Epithelial cell of proximal tubule (primary cell): ENCODE data around the gene KIN. TPM values are rescaled to one million over a fixed set of nuclear protein-coding genes. Genes with fewer than 3 reads are reported as not detected.

ENCODE experiments used
- DNase-seq: peaks from one replicate; pipeline ENCODE4 v3.0.0-alpha.2; 2011; ENCODE audit warnings: low read depth
- H3K4me3 ChIP-seq: 2 replicates; pipeline ENCODE4 v1.5.1; 2011; ENCODE audit warnings: low read depth, mild to moderate bottlenecking, low read length
- CTCF ChIP-seq: conservative IDR thresholded peaks from 2 replicates; pipeline ENCODE4 v1.5.1; 2012; ENCODE audit warnings: low read depth, mild to moderate bottlenecking, low read length
- total RNA-seq: library from RNA; depleted of rRNA; stranded (reverse); fragments of >200 nt; gene quantifications from 2 replicates; pipeline ENCODE4 v1.2.3, GENCODE V29; 2015

Gene KIN
- total RNA-seq, 1 donor from 2014 or later = 10.8 TPM

DNA sequence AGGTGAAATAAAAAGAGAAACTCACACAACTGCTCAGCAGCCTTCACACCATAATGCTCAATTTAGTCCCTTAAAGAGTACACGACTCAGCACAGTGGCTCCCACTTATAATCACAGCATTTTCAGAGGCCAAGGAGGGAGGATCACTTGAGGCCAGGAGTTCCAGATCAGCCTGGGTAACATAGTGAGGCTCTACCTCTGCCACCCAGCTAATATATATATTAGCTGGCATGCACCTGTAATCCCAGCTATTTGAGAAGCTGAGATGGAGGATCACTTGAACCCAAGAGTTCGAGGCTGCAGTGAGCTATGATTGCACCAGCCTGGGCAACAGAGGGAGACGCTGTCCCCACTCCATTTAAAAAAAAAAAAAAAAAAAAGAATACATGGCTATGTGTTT lies 82.5 kb downstream of the KIN start:
- no peak for TF ChIP-seq CTCF

DNA sequence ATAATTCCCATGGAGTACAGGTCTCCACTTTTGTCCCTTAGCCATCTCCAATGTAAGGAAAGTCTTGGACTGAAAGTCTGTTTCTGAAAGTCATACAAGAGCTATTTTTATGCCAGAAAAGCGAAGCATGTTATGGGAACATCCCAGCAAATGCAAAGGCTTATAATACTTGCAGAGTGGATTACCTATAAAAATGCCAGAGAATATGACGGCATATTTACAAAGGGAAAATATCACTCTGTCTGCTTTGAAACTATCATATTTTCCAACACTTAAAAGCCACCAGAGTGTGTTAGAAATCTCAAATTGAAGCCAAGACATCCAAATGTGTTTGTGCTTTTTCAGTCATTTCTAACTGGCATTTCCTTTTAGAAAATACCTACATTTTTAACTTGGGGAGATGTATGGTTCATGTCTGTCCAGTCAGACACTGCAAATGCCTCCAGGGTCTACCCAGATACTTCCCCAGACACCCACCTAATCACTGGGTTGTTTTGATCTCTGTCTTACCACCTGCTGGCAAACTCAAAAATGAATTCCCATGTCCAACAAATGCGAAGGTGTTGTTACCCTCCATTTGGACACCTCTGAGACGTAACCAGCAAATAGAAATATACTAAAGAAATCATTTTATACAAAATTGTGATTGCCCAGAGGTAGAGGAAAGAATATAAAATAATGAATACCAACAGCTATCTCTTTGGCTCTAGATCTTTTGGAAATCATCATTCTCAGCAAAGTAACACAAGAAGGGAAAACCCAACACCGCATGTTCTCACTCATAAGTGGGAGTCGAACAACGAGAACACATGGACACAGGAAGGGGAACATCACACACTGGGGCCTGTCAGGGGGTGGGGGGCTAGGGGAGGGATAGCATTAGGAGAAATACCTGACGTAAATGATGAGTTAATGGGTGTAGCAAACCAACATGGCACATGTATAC lies 83.4 kb downstream of the KIN start:
- no peak overlapping the region for H3K4me3 ChIP-seq
- DNase-seq = no peak
- TF ChIP-seq CTCF = no peak

More for the DNA sequence above, 82.5 kb downstream of the KIN start:
- DNase-seq = no peak
- H3K4me3 ChIP-seq = no peak overlapping the region

DNA sequence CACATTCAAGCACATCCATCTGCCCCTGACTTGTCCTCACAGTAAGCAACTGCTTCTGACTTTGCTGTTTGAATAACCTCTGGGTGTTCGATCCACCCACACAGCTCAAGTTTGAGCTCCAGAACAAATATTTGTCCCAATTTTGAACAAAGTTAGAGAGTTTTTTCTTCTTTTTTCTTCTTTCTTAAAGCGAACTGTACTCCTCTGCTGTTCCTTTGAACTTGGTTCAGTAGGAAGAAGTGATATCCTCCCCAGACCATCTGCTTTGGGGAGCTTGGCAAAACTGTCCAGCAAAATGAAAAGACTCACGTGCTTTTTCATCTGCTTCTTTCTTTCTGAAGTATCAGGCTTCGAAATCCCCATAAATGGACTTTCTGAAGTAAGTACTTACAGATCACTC lies 84.7 kb downstream of the KIN start, which contains the start of gene ITIH2:
Gene ITIH2, plus strand, starts transcription at position 177 of the 400 bp plus-strand sequence. Its CDS starts 119 bp downstream, at position 296.
- no peak for TF ChIP-seq CTCF

DNA sequence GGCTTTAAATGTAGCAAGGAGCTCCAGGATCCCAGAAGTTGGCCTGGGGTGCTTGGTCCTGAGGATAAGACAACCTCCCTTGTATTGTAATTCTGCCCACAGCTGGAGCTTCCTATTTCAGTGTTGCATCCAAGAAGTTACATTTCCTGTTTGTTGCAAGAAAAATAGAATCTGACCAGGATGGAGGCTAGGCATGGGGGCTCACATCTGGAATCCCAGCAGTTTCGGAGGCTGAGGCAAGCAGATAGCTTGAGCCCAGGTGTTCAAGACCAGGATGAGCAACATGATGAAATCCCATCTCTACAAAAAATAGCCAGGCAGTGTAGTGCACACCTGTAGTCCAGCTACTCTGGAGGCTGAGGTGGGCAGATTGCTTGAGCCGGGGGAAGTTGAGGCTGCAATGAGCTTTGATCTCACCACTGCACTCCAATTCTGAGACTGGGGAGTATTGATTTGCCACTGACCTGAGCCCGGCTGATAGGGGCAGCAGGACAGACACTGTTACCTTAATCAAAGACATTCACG lies 85.4 kb downstream of the KIN start:
- TF ChIP-seq CTCF = no peak
- DNase-seq = no peak
- H3K4me3 ChIP-seq = no peak overlapping the region

More for the DNA sequence above, 84.7 kb downstream of the KIN start, which contains the start of gene ITIH2:
- H3K4me3 ChIP-seq = no peak within 1 kb of the TSS
- DNase-seq = no peak

DNA sequence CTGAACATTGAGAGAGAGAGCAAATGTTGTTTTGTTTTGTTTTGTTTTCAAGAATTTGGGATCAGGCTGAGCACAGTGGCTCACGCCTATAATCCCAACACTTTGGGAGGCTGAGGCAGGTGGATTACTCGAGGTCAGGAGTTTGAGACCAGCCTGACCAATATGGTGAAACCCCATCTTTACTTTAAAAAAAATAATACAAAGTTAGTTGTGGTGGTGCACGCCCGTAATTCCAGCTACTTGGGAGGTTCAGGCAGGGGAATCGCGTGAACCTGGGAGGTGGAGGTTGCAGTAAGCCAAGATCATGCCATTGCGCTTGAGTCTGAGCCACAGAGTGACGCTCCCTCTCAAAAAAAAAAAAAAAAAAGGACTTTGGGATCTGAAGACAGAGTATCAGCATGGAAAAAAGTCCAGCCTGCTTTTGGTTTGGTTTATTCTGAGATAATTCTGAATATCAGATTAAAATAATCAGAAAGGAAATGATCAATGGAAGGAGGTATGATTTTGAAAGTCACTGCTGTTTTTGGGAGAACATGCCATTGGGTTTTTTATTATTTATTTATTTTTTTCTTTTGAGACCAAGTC lies 86.5 kb downstream of the KIN start:
- no peak overlapping the region for H3K4me3 ChIP-seq
- DNase-seq = no peak
- TF ChIP-seq CTCF = no peak

Other genes with a start within 250 kb of the KIN start
- not detected in 2 replicates for gene ITIH5, start 121.0 kb downstream of the KIN start, total RNA-seq
- gene ITIH2, start 84.7 kb downstream of the KIN start, total RNA-seq = not detected in 2 replicates
- 285 and 343 TPM in 2 replicates for gene ATP5F1C, start 184 bp upstream of the KIN start, total RNA-seq
- 3.0 and 4.8 TPM in 2 replicates for gene TAF3, start 30.5 kb upstream of the KIN start, total RNA-seq